GM21619 (cell line): ENCODE results near the gene TCERG1L.
"Not testable (repeated sequence)": the region's sequence is repeated elsewhere in the genome, so short reads cannot be mapped to it uniquely, and the experiment has no call there.

Source experiments
- ATAC-seq: cut with Tn5 transposase; IDR thresholded peaks from one replicate; pipeline ENCODE4 v1.9.1; 2021; ENCODE audit not compliant: unreplicated experiment

The TCERG1L gene

DNA sequence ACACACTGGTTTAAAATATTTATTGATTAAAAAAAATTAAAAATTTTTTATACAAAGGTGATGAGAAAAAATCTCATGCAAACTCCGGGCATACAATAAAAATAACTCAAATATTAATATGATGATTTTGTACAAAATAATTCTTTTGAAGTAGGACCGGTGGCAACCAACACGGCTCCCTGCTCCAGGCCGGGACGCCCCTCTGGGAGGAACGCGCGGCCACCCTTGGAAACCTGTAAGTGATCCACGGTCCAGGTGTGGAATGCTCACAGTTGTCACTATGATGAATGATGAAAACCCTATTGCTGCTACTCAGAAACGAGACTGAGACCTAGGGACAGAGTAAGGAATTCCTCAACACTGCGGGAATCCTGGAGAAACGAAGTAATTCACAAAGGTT lies 219.1 kb downstream of the TCERG1L start:
- no peak for ATAC-seq

DNA sequence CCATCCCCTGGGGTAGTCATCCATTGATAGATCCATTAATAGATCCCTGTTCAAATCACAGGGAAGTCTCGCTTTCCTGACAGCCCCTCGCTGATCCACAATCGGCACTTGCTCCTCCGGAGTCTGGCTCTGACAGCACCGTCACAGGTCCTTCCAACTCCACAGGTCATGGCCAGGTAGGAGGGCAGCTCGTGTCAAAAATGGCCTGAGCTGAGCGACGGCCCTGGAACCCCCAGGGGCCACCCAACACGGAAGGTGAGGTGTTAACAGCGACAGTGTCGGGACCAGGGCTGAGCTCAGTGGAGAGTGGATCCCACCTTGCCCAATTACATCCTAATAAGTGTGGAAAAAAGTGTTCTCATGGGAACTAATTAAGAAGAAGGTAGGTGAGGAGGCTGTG lies 219.8 kb downstream of the TCERG1L start:
- no peak for ATAC-seq

DNA sequence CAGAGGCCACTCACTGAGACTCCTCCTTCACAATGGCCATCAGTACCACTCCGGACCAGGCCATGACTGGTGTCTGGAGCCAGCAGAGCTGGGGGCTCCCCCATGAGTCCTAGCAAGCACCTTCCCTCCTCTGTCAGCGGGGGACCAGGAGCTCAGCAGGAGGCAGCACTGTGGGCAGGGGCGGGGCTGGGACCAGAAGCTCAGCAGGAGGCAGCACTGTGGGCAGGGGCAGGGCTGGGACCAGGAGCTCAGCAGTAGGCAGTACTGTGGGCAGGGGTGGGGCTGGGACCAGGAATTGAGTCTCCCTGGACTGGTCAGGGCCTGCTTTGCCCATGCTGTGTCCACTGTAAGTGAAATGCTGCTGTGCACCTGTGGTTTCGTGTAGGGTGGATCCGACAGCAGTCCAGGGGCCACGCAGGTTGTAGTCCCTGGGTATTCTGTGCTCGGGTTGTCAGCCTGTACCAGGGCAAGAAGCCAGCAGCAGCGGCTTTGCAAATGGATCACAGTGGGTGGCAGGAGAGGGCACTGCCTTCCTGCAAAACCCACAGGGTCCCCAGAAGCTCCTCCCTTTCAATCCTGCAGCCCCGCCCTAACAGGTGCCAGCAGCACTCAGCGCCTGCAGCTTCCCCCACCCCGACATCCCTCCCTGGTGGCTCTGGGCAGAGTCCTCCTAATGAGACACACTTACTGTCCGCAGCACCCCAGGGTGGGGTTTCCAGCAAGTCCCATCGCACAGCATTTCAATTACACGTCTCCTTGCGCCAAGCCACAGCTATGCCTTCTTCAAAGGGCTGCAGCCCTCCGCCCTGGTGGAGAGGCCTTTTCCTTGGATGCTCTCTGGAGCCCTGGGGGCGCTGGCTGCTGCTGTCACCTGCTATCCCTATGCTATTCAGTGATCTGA lies 220.5 kb downstream of the TCERG1L start:
- ATAC-seq: no peak

DNA sequence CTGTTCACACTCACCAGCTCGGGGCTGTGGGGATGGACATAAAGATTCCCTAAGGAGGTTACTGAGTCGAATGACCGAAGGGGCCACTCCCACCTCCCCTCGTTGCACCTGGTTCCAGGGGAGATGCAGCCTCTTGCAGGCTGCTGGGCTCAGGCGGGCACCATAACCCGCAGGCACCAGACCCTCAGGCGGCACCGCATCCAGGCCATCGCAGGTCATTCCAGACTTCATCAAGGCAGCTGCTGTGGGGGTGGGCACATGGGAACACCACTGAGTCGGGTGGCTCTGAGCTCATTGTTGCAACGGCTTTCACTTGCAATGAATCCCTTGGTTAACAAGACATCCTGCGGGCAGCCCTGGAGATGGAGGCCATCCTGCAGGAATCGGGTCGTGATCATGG lies 221.7 kb downstream of the TCERG1L start:
- no peak for ATAC-seq

DNA sequence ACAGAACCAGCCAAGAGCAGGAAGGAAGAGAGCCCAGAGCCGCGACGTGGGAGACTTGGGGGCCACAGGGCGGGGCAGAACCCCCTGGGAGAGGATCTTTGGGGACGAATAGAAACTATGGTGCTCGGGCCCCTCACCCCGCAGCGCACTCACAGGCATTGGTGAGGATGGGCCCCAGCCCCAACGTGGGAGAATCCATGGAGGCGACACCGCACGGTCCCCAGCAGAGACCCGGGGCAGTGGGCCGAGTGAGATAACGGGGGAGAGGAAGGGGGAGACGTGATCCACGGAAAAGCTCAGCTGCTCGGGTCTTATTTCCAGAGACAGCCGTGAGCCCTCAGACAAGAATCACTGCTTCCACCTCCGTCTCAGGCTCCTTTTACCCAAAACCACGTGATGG lies 222.4 kb downstream of the TCERG1L start:
- ATAC-seq: no peak

DNA sequence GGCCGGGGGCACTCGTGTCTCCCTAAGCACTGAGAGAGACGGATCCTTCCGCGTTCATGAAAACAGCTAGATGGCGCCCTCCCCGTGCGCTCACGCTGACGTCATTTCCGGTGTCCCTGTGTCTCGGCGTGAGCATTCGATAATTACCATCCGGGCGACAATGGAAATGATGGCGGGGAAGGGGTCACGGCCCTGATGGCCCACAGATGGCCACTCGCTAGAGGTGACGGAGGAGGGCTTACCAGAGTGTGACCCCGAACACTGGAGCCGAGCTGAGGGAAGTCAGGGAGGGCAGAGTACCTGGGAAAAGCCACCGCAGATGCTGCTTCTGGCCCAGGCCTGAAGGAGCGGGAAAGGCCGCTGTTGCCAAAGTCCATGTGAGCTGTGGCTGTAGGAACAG lies 222.9 kb downstream of the TCERG1L start:
- no peak for ATAC-seq

DNA sequence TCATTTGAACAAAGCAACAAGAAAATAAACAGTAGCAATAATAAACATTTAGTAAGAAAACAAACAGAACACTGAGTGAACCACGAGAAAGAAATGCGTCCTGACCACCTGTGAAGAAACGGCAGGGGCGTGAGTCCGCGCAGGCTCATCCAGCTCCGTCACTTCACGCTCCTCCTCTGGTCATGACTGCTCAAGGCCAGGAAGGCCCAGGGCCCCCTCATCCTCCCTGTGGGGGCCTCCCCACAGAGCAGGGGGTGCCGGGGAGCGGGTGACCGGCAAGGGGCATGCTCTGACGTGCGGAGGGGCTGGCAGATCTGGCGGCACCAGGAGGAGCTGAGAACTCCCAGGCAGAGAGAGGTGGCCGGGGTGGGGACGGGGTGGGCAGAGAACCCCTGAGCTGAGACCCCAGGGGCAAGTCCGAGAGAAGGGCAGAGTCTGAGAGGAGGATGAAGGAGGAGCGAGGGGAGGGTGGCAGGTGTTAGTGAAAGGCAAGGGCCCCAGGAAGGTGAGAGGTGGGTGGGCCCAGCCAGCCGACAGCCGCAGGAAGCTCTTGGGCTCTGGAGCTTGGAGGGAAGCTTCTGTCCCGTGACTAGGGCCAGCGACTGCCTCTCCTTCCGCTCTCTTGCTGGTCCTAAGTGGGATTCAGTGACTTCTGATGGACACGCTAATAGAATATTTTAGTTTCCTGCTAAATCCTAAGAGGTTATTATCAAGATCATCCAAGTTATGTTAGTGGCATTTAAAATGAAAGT lies 223.9 kb downstream of the TCERG1L start:
- ATAC-seq: no peak

DNA sequence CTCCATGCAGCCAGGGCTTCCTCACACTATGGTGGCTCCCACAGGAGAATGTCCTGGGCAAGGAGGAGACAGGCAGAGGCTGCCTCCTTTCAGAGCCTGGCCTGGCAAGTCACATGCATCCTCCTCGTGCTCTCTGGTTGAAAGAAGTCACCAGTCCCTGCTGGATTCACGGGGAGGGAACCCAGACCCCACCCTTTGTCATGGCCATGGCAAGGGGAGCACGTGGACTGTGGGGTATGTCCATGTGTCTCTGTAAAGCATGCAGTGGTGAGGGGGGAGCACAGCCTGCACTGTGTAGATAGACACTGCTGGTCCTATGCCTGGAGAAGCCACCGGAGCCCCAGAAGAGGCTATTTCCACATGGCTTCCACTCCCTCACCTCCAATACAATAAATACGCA lies 225.0 kb downstream of the TCERG1L start:
- ATAC-seq: no peak

DNA sequence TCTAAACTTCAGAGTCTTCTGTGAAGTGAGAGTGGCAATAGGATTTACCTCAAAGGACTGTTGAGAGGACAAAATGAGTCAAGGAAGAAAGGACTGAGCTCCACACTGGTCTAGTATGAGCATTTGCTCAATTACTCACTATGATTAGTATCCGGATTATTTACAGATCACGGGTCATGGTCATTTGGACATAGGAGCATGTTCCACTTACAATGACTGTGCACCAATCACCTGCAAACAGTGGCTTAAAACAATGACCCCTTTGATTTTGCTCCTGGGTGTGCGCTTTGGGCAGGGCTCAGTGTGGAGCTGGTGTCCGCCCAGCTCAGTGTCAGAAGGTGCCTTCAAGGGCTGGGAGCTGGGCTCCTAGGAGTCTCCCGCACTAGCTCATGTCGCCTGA lies 225.4 kb downstream of the TCERG1L start:
- ATAC-seq: no peak

DNA sequence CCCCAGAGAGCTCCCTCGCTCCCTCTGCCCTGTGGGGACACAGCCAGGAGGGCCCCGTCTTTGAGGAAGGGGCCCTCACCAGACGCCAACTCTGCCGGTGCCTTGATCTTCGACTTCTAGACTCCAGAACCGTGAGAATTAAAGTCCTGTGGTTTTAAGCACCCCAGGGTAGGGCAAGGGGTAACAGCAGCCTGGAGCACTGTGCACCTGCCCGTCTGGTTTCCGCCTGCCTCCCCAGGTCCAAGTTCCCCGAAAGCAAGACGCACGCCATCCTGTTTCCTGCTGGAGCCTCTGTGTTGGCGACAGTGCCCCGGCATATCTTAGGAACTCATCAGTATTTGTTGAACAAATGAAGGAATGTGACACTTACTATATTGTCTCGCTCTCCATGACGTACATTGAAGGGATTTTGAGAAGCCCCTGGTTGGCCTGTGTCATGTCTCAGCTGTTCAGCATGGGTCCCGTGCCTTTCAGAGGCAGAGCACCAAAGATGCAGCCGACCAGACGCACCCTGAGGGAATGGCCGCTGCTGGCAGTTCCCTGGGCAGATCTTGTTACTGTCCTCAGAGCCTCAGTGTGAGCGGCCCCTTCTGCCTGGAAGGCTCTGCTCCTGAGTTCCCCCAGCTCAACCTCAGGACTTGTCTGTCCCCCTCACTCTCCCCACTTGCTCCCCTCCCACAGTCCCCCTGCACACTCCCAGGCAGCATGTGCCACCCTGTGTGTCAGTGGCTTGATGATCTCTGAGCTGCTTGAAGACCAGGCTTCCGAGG lies 226.2 kb downstream of the TCERG1L start:
- no peak for ATAC-seq

DNA sequence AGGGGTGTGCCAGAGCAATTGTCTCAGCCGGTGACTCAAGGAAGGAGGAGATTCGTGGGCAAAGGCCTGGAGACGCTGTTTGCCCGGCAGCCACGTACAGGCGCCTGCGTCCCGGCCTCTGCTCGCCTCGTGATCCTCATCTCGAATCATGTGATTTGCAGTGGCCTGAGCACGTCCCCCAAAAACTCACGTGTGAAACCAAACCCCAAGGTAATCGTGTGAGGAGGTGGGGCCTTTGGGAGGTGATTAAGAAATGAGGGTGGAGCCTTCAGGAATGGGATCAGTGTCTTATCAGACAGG lies 226.8 kb downstream of the TCERG1L start:
- no peak for ATAC-seq

DNA sequence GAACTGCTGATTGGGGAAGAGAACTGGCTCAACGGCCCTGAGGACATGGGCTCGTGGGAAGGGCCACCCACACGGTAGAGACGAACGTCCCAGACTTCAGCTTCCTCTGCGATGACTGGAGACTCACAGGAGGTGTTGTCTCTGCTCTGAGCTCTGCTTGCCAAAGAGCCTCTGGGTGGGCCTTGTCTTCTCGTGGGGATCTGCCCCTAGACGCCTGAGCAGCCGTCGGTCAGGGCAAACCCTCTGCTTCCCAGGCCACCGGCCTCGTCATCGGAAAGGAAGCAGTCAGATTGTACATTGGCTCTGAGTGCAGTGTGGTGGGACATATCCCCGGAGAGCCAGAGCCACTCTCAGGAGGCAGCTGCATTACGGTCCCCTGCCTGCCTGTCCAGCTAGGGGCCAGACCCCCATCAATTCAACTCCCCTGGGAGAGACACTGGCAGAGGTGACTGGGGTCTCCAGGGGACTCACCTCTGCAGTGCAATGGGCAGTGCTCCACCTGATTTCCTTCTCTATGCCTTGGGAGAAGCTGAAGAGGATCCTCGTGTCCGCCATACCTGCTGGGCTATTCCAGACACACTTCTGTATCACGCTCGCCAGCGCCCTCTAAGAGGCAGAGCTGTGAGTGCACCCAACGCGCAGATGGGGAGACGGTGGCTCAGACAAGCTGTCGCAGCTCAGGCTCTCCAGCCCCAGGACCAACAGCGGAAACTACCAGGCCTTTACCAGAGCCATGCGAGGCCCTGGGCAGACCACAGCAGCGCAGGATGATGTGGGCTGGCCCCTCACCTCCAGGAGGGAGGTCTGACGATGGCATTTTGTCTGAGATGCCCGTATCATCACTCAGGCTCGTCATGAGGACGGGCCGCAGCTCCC lies 227.4 kb downstream of the TCERG1L start:
- no peak for ATAC-seq

DNA sequence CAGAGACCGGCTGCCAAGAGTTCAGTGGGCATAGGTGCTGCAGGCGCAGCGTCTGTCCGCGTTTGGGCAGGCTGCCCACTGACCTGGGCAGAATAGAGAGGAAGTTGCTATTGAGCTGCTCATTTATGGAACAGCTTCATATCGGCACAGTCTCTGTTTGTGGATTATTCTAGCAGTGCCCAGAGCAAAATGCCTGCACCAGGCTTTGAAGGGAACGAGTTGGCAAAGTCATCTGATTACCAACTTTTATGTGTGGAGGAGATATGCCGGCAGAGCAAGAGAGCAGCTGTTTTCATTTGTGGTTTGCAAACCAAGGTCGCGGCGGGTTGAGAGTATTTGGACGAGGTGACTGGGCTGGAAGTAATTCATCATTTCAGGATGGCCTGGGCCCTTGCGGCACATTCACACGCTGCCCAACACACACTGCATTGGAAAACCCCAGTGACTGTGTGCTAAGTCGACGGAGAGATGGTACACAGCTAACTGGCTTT lies 228.5 kb downstream of the TCERG1L start:
- no peak for ATAC-seq

DNA sequence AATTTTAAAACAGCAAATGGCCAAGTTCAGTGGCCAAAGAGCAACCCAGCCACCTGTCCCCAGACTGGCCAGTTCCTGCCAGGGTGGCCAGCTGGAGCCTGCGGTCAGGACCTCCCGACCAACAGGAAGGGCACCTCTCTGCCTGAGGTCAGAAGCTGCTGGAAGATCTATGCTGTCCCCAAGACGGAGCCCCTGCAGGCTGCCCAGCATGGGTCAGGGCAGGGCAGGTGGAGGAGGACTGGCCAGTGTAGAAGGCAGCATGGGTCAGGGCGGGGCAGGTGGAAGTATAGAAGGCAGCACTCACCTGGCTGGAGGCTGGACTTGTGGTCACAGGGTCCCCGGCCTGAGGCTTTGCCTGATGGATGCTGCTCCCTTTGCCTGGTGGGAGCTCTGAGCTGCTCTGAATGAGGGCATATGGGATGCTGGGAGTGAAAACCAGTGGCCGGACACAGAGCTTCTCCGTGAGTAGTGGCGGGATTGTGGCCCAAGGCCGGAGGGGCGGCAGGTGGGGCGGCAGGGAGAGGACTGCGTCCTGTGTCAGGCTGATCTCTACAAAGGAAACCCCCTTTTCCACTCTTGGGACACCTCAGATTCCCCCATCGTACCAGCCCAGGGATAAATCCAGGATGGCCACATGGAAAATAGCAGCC lies 229.2 kb downstream of the TCERG1L start:
- ATAC-seq: no peak

DNA sequence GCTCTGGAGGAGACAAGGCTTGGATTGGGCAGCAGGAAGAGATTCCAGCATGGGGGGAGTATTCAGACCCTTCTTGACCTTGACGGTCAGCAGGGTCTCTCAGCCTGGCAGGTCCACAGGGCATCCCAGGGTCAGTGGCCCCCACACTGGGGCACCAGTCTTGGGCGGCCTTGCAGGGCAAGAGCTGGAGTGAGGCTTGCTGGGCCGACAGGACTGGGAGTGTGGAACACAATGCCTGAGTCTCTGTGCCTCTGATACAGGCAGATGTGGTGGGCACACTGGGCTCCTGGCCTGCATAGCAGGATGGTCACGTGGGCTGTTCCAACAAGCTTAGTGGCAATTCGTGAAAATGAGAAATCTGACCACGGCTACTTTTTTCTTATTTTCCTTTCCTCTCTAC lies 229.7 kb downstream of the TCERG1L start:
- ATAC-seq: no peak

DNA sequence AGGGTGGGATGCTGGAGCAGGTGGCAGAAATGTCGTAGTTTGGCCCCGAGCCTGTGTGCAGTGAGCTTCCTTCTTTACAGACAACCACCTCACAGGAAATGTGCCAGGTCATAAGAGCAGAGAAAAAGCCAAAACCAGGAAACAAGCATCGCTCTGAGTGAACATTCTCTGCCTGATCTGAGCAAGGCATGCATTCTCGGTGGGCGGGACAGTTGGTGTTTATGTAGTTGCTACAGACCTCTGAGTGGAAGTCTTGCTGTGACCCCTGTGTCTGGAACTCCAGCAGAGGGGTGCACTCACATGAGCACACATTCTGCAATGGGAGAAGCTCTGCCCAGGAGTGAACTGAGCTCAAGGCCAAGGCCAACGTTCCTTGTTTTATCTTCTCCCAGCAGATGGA lies 230.1 kb downstream of the TCERG1L start:
- no peak for ATAC-seq

DNA sequence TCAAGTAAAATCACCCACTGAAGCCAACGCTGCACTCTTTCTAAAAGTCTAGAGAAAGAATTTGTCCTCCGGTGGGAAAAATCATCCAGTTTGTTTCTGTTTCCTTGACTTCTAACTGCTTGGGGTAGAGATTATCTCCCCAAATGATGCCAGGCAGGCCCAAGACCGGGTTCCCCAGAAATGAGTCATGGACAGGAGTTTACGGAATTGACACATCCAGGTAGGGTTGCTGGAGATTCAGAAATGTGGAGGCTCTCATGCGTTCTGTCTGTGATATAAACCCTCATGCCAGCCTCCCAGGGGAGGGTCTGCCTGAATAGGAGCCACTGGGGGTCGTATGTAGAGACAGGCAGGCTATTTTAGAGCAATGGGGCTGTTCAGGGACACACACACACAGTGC lies 230.9 kb downstream of the TCERG1L start:
- ATAC-seq: no peak

DNA sequence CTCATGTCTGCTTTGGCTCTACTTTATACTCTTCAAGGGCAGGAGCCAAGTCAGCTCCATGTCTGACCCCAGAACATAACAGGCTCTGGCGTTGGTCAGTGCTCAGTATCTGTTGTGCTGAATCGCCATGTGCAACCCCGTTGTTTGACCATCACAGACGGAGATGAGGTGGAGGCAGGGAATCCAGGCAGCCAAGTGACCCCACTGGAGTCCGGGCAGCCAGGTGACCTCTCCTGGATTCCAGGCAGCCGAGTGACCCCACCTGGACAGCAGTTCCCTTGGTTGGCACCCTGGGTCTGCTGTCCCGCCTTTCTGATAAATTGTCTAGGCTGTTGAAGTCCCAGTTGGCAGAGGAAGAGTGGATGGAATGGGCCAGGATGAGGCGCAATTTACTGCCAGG lies 232.2 kb downstream of the TCERG1L start:
- no peak for ATAC-seq

DNA sequence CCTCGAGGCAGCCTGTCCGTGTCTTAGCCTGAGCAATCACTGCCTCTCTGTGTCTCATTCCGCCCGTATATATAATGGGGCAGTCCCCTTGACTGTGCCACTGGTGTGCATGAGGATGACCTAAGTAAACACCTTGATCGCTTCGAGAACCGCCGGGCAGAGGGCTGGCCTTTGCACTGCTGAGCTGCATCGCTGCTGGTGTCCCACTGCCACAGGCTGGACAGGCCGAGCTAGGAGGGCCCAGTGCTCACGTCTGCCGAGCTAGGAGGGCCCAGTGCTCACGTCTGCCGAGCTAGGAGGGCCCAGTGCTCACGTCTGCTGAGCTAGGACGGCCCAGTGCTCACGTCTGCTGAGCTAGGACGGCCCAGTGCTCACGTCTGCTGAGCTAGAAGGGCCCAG lies 232.6 kb downstream of the TCERG1L start:
- ATAC-seq: not testable (repeated sequence)
